A673 (cell line): ENCODE results near the gene CMTM8. TPM values are rescaled to one million over a fixed set of nuclear protein-coding genes. Genes with fewer than 3 reads are reported as not detected.
A peak's percentile ranks its signal among the peaks of the same experiment; 100 is the strongest.

Source experiments
- BruUV-seq: library from RNA; stranded (reverse); fragments of 400-500 nt; replicated peaks from 2 replicates; lab custom pipeline; 2021; lab: Mats Ljungman, UMichigan
- CTCF ChIA-PET: fragments of 300-600 bp; sonication (Branson Sonifier 250); formaldehyde crosslinking; loops from one replicate; lab custom pipeline; 2022; ENCODE audit warnings: antibody characterized with exemption; lab: Charles Lee
- POLR2A ChIA-PET: fragments of 300-600 bp; sonication (Branson Sonifier 250); formaldehyde crosslinking; loops from one replicate; lab custom pipeline; 2022; ENCODE audit warnings: antibody characterized with exemption; ENCODE audit not compliant: low non-redundant PET; lab: Charles Lee
- DNase-seq: peaks from one replicate; pipeline ENCODE4 v3.0.0-alpha.2; 2015; ENCODE audit warnings: low spot score
- H3K27ac ChIP-seq: fragments of 200-600 bp; sonication (generic); 2 replicates; pipeline ENCODE4 v1.5.1; 2016; ENCODE audit warnings: mixed run types, low read depth, mild to moderate bottlenecking, mixed read lengths, antibody characterized with exemption, low read length; ENCODE audit not compliant: poor library complexity, severe bottlenecking
- H3K27me3 ChIP-seq: fragments of 200-600 bp; sonication (generic); replicated peaks from 2 replicates; pipeline ENCODE4 v1.6.1; 2017; ENCODE audit warnings: mixed run types, low read depth, mild to moderate bottlenecking, mixed read lengths, antibody characterized with exemption, low read length; ENCODE audit not compliant: insufficient read depth, poor library complexity
- H3K36me3 ChIP-seq: fragments of 200-600 bp; sonication (generic); 2 replicates; pipeline ENCODE4 v1.6.1; 2016; ENCODE audit warnings: mixed run types, mild to moderate bottlenecking, mixed read lengths, antibody characterized with exemption, low read length; ENCODE audit not compliant: insufficient read depth, poor library complexity, severe bottlenecking
- H3K4me1 ChIP-seq: fragments of 200-600 bp; sonication (generic); 2 replicates; pipeline ENCODE4 v1.6.1; 2017; ENCODE audit warnings: mixed run types, mild to moderate bottlenecking, mixed read lengths, antibody characterized with exemption, low read length; ENCODE audit not compliant: insufficient read depth, poor library complexity, severe bottlenecking
- H3K4me3 ChIP-seq: fragments of 200-600 bp; sonication (generic); 2 replicates; pipeline ENCODE4 v1.5.1; 2016; ENCODE audit warnings: low read depth, mixed run types, mild to moderate bottlenecking, mixed read lengths, low read length; ENCODE audit not compliant: poor library complexity, severe bottlenecking
- H3K9me3 ChIP-seq: fragments of 200-600 bp; sonication (generic); 2 replicates; pipeline ENCODE4 v1.6.1; 2016; ENCODE audit warnings: mixed run types, low read depth, mild to moderate bottlenecking, mixed read lengths, antibody characterized with exemption, low read length; ENCODE audit not compliant: poor library complexity, severe bottlenecking
- CTCF ChIP-seq: fragments of 300-800, 200-600 bp; sonication (generic); conservative IDR thresholded peaks from 2 replicates; pipeline ENCODE4 v1.5.1; 2017; ENCODE audit warnings: low read depth, mild to moderate bottlenecking, antibody characterized with exemption, low read length, moderate library complexity, mixed read lengths
- EZH2 ChIP-seq: fragments of 200-600 bp; sonication (generic); IDR thresholded peaks from 2 replicates; pipeline ENCODE4 v1.6.1; 2017; ENCODE audit warnings: borderline replicate concordance, low read depth, mild to moderate bottlenecking, mixed read lengths, antibody characterized with exemption, low read length; ENCODE audit not compliant: poor library complexity, severe bottlenecking
- intact Hi-C: fragments of 100-400 bp; cut with micrococcal nuclease; formaldehyde crosslinking; loops from one replicate; pipeline ENCODE4 v1.10.0; 2022; ENCODE audit not compliant: unreplicated experiment
- total RNA-seq: library from RNA; stranded (reverse); gene quantifications from 2 replicates; pipeline ENCODE4 v1.2.3, GENCODE V29; 2021

CMTM8 gene
- total RNA-seq, 1 experiment from 2014 or later = 2.1 TPM

DNA sequence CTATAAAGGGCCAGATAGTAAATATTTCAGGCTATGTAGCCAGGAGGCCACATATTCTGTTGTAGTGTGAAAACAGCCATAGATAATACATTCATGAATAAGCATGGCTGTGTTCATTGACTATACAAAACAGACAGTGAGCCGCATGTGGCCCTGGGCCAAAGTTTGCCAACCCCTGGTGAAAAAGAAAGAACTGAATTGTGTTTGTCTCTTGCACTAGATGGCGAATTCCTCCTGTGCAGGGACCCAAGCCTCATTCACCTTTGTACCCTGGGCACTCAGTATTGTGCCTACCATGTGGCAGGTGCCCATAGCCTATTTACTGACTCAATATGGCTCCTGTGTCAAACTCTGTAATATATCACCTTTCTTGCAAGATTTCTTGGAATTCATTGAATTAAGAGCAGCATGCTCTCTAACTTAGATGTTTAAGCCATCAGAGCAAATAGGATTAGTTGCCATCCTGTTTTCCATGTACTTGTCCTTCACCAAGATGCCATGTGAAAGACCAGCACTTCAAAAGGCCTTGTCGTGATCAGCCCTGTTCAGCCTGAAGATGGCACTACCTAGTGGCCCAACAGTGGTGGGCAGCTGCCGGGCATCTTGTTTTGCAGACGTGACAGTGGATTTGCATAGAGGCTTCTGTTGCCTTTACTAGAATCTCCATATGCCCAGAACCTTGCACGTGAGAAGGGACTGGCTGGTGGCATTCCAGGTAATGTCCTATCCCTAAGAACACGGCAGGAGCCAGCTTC is 102.3 kb downstream of the CMTM8 start:
- POLR2A ChIA-PET = no interaction called here
- BruUV-seq = no TSS peak
- no peak overlapping the region for H3K27ac ChIP-seq
- no peak overlapping the region for H3K4me3 ChIP-seq
- H3K27me3 ChIP-seq = no peaks in the 10 kb centered on the region
- TF ChIP-seq CTCF (0 out of 2 replicates have a peak, but pooled peaks have one; percentile 16), EZH2 (no peak)
- no peak for DNase-seq
- H3K4me1 ChIP-seq = no peaks in the 10 kb centered on the region
- H3K36me3 ChIP-seq = no peaks in the 10 kb centered on the region
- intact Hi-C loops = loop anchor here (1.0 to 5.0 kb wide), 2 partner anchors 43 to 162 kb away; no protein-coding TSS in a partner anchor
- CTCF ChIA-PET = interaction anchor here (0.6 kb wide), 1 partner anchor 374 kb away, joined by 4 read pairs; no protein-coding TSS in a partner anchor
- H3K9me3 ChIP-seq = no peaks in the 10 kb centered on the region

GRCh38 chr3:32347343-32348125 is 109.1 kb downstream of the CMTM8 start:
- TF ChIP-seq CTCF (no peak), EZH2 (no peak)
- Histone ChIP-seq H3K27me3 (no peaks in the 10 kb centered on the region), H3K27ac (no peak overlapping the region), H3K4me1 (no peaks in the 10 kb centered on the region), H3K9me3 (no peaks in the 10 kb centered on the region), H3K36me3 (no peaks in the 10 kb centered on the region), H3K4me3 (no peak overlapping the region)
- POLR2A ChIA-PET = no interaction called here
- no peak for DNase-seq
- intact Hi-C loops = no loop called here
- CTCF ChIA-PET = no interaction called here
- no TSS peak for BruUV-seq

- H3K4me1 ChIP-seq = no peaks in the 10 kb centered on the region
- H3K9me3 ChIP-seq = no peaks in the 10 kb centered on the region
- POLR2A ChIA-PET = no interaction called here
- no peaks in the 10 kb centered on the region for H3K27me3 ChIP-seq
- H3K36me3 ChIP-seq = no peaks in the 10 kb centered on the region
- TF ChIP-seq EZH2 (no peak), CTCF (no peak)
- CTCF ChIA-PET = no interaction called here
- BruUV-seq = no TSS peak
- no peak overlapping the region for H3K27ac ChIP-seq
- H3K4me3 ChIP-seq = no peak overlapping the region
- intact Hi-C loops = no loop called here
- no peak for DNase-seq
These were observed 110.7 kb downstream of the CMTM8 start for GRCh38 chr3:32349184-32349583.
